22Rv1 (cell line): Measurements from ENCODE around the gene KAZALD1.

Experiments
- CTCF ChIP-seq: fragments of 450-650 bp; IDR thresholded peaks from 2 replicates; pipeline ENCODE4 v1.5.1; 2017; ENCODE audit warnings: mild to moderate bottlenecking
- ZFX ChIP-seq: fragments of 450-650 bp; IDR thresholded peaks from 2 replicates; pipeline ENCODE4 v1.6.1; 2017; ENCODE audit warnings: antibody characterized with exemption, borderline replicate concordance

GRCh38 chr10:101022967-101023705, 38.7 kb upstream of the KAZALD1 start:
- TF ChIP-seq CTCF: no peak
- no peak for TF ChIP-seq ZFX
